CD4-positive, CD25-positive, alpha-beta regulatory T cell (primary cell): ENCODE measurements around the gene GIMAP2. TPM values are rescaled to one million over a fixed set of nuclear protein-coding genes. Genes with fewer than 3 reads are reported as not detected.

Experiments
- ATAC-seq, 2 donors: fragments of 150-1000 bp; cut with Tn5 transposase; one replicate each; pipeline ENCODE4 v1.10.0; 2021; ENCODE audit warnings: low read depth in 2 of 2, moderate number of reproducible peaks in 2 of 2, moderate library complexity in 1 of 2
- DNase-seq, 3 donors: peaks; one replicate each; pipeline versions ENCODE4 v3.0.0 to v3.0.0-alpha.2; 2012 to 2022; ENCODE audit warnings: mixed read lengths in 1 of 3
- H3K27ac ChIP-seq: one replicate; pipeline ENCODE4 v1.7.0; 2013; ENCODE audit warnings: mild to moderate bottlenecking, low read length; ENCODE audit not compliant: insufficient read depth, poor library complexity, severe bottlenecking
- H3K27me3 ChIP-seq: one replicate; pipeline ENCODE4 v1.7.0; 2013; ENCODE audit warnings: low read length; ENCODE audit not compliant: control insufficient read depth, insufficient read depth
- H3K36me3 ChIP-seq: one replicate; pipeline ENCODE4 v1.7.0; 2013; ENCODE audit warnings: mild to moderate bottlenecking, low read length, moderate library complexity; ENCODE audit not compliant: control insufficient read depth, insufficient read depth
- H3K4me1 ChIP-seq: 2 replicates; pipeline ENCODE4 v1.7.0; 2013; ENCODE audit warnings: mild to moderate bottlenecking, low read length; ENCODE audit not compliant: insufficient read depth, control insufficient read depth, poor library complexity, severe bottlenecking
- H3K4me3 ChIP-seq: one replicate; pipeline ENCODE4 v1.7.0; 2013; ENCODE audit warnings: low read depth, mild to moderate bottlenecking, low read length, moderate library complexity
- H3K9me3 ChIP-seq, 2 experiments: 1 replicate in 1 of 2; 2 replicates in 1 of 2; pipeline ENCODE4 v1.7.0; 2013; ENCODE audit warnings: low read length in 2 of 2, mild to moderate bottlenecking in 1 of 2, moderate library complexity in 1 of 2; ENCODE audit not compliant: control insufficient read depth in 2 of 2
- H3K27ac Mint-ChIP-seq, 3 donors: one replicate each; pipeline ENCODE4 v1.8.0; 2020 to 2022; ENCODE audit warnings: mild to moderate bottlenecking in 3 of 3, mixed read lengths in 3 of 3, moderate library complexity in 2 of 3
- H3K27me3 Mint-ChIP-seq: one replicate; pipeline ENCODE4 v1.8.0; 2022; ENCODE audit warnings: mild to moderate bottlenecking, mixed read lengths
- H3K36me3 Mint-ChIP-seq: one replicate; pipeline ENCODE4 v1.8.0; 2020; ENCODE audit warnings: mixed read lengths
- H3K4me1 Mint-ChIP-seq, 4 donors: one replicate each; pipeline ENCODE4 v1.8.0; 2020 to 2022; ENCODE audit warnings: mixed read lengths in 4 of 4, mild to moderate bottlenecking in 1 of 4
- H3K4me3 Mint-ChIP-seq, 4 donors: one replicate each; pipeline ENCODE4 v1.8.0; 2020 to 2022; ENCODE audit warnings: mild to moderate bottlenecking in 4 of 4, mixed read lengths in 4 of 4, moderate library complexity in 3 of 4
- H3K9me3 Mint-ChIP-seq, 7 donors: one replicate each; pipeline ENCODE4 v1.8.0; 2020 to 2022; ENCODE audit warnings: mixed read lengths in 7 of 7, mild to moderate bottlenecking in 3 of 7, moderate library complexity in 2 of 7
- polyA plus RNA-seq, 4 donors: library from polyadenylated mRNA; unstranded; fragments of 300-500 nt; fragmentation: Illumina TruSeq; gene quantifications; one replicate each; pipeline ENCODE4 v1.2.3, GENCODE V29; 2021
- total RNA-seq: library from RNA; stranded (reverse); gene quantifications from one replicate; pipeline ENCODE4 v1.2.3, GENCODE V29; 2022

GIMAP2 gene
- total and polyA plus RNA-seq, 5 donors from 2014 or later: 79.0 to 142 (median 95.1) TPM

GRCh38 chr7:150715738-150716137, 30.2 kb downstream of the GIMAP2 start:
- ATAC-seq (peak in 1 of 2 donors; percentile 28), DNase-seq (no peak)
- Histone ChIP-seq H3K27ac (peak overlapping the region; percentile 73), H3K27me3 (no peaks in the 10 kb centered on the region), H3K36me3 (peaks cover 24% of the 10 kb centered on the region), H3K4me1 (peaks cover 54% of the 10 kb centered on the region), H3K4me3 (peak overlapping the region; percentile 97), H3K9me3 (peaks cover 0 to 8% of the 10 kb centered on the region in 2 experiments)
- Mint-ChIP-seq H3K27me3 (no peaks in the 10 kb centered on the region), H3K4me3 (peak overlapping the region; percentile 99 to 100 (median 100)), H3K4me1 (peaks cover 10 to 65% (median 48%) of the 10 kb centered on the region in 4 donors), H3K27ac (peak overlapping the region; percentile 95 to 99 (median 97)), H3K36me3 (peaks cover 37% of the 10 kb centered on the region), H3K9me3 (peaks cover 0 to 25% (median 6%) of the 10 kb centered on the region in 7 donors)

- H3K4me1 ChIP-seq: peaks cover 59% of the 10 kb centered on the region
- Mint-ChIP-seq H3K9me3 (peaks cover 0 to 29% (median 6%) of the 10 kb centered on the region in 7 donors), H3K27me3 (no peaks in the 10 kb centered on the region), H3K4me1 (peaks cover 15 to 72% (median 54%) of the 10 kb centered on the region in 4 donors), H3K4me3 (peak within 1 kb of the TSS; percentile 99 to 100 (median 100)), H3K36me3 (peaks cover 44% of the 10 kb centered on the region), H3K27ac (peak within 1 kb of the TSS; percentile 95 to 99 (median 97))
- peaks cover 31% of the 10 kb centered on the region for H3K36me3 ChIP-seq
- H3K27ac ChIP-seq: peak within 1 kb of the TSS; percentile 73
- peak within 1 kb of the TSS; percentile 97 for H3K4me3 ChIP-seq
- no peaks in the 10 kb centered on the region for H3K27me3 ChIP-seq
- DNase-seq (peak; percentile 15 to 85 (median 67)), ATAC-seq (peak; percentile 82 to 84)
- peaks cover 0 to 8% of the 10 kb centered on the region in 2 experiments for H3K9me3 ChIP-seq
Observed at GRCh38 chr7:150716368-150716767, 30.9 kb downstream of the GIMAP2 start, which contains the start of gene GIMAP1. Gene GIMAP1, plus strand, starts transcription at chr7:150716613. Its CDS starts 2,435 bp downstream, at chr7:150719048.

- Histone ChIP-seq H3K9me3 (peaks cover 0 to 8% of the 10 kb centered on the region in 2 experiments), H3K4me1 (peaks cover 65% of the 10 kb centered on the region), H3K27ac (peak overlapping the region; percentile 73), H3K36me3 (peaks cover 36% of the 10 kb centered on the region), H3K4me3 (peak overlapping the region; percentile 97), H3K27me3 (no peaks in the 10 kb centered on the region)
- no peak for DNase-seq
- peaks cover 0 to 30% (median 6%) of the 10 kb centered on the region in 7 donors for H3K9me3 Mint-ChIP-seq
- no peaks in the 10 kb centered on the region for H3K27me3 Mint-ChIP-seq
- peak overlapping the region; percentile 95 to 99 (median 97) for H3K27ac Mint-ChIP-seq
- H3K4me1 Mint-ChIP-seq: peaks cover 17 to 77% (median 59%) of the 10 kb centered on the region in 4 donors
- H3K36me3 Mint-ChIP-seq: peaks cover 49% of the 10 kb centered on the region
- ATAC-seq: no peak
- H3K4me3 Mint-ChIP-seq: peak overlapping the region; percentile 99 to 100 (median 100)
Observed at GRCh38 chr7:150716939-150717338, 31.4 kb downstream of the GIMAP2 start.

GRCh38 chr7:150717814-150718420, 32.4 kb downstream of the GIMAP2 start:
- H3K27me3 ChIP-seq: no peaks in the 10 kb centered on the region
- ATAC-seq: no peak
- H3K4me1 ChIP-seq: peaks cover 74% of the 10 kb centered on the region
- H3K27ac ChIP-seq: peak overlapping the region; percentile 58
- Mint-ChIP-seq H3K9me3 (peaks cover 0 to 23% (median 5%) of the 10 kb centered on the region in 7 donors), H3K27me3 (no peaks in the 10 kb centered on the region), H3K36me3 (peaks cover 58% of the 10 kb centered on the region), H3K27ac (peak overlapping the region; percentile 95 to 99 (median 97)), H3K4me3 (peak overlapping the region; percentile 99 to 100 (median 100)), H3K4me1 (peaks cover 21 to 80% (median 60%) of the 10 kb centered on the region in 4 donors)
- peaks cover 46% of the 10 kb centered on the region for H3K36me3 ChIP-seq
- H3K4me3 ChIP-seq: peak overlapping the region; percentile 97
- H3K9me3 ChIP-seq: peaks cover 0 to 4% of the 10 kb centered on the region in 2 experiments
- no peak for DNase-seq

- peak overlapping the region; percentile 99 to 100 (median 100) for H3K4me3 Mint-ChIP-seq
Observed at GRCh38 chr7:150719436-150719835, 33.9 kb downstream of the GIMAP2 start.

GRCh38 chr7:150719960-150720891, 34.7 kb downstream of the GIMAP2 start:
- Mint-ChIP-seq H3K4me1 (peaks cover 35 to 76% (median 63%) of the 10 kb centered on the region in 4 donors), H3K27me3 (no peaks in the 10 kb centered on the region), H3K36me3 (peaks cover 77% of the 10 kb centered on the region), H3K9me3 (peaks cover 0 to 17% (median 3%) of the 10 kb centered on the region in 7 donors), H3K4me3 (peak overlapping the region; percentile 99 to 100 (median 100)), H3K27ac (peak overlapping the region; percentile 95 to 99 (median 97))
- Histone ChIP-seq H3K36me3 (peaks cover 63% of the 10 kb centered on the region), H3K4me1 (peaks cover 72% of the 10 kb centered on the region), H3K9me3 (no peaks in the 10 kb centered on the region), H3K27me3 (no peaks in the 10 kb centered on the region), H3K4me3 (peak overlapping the region; percentile 97), H3K27ac (peak overlapping the region; percentile 29)
- DNase-seq (no peak), ATAC-seq (no peak)

More at GRCh38 chr7:150719436-150719835, 33.9 kb downstream of the GIMAP2 start:
- no peak for ATAC-seq
- peaks cover 61% of the 10 kb centered on the region for H3K36me3 ChIP-seq
- Mint-ChIP-seq H3K9me3 (peaks cover 0 to 15% (median 0%) of the 10 kb centered on the region in 7 donors), H3K36me3 (peaks cover 73% of the 10 kb centered on the region), H3K27ac (peak overlapping the region; percentile 95 to 99 (median 97)), H3K4me1 (peaks cover 35 to 81% (median 67%) of the 10 kb centered on the region in 4 donors), H3K27me3 (no peaks in the 10 kb centered on the region)
- DNase-seq: no peak
- no peaks in the 10 kb centered on the region for H3K27me3 ChIP-seq
- H3K9me3 ChIP-seq: no peaks in the 10 kb centered on the region
- H3K27ac ChIP-seq: no peak overlapping the region
- H3K4me1 ChIP-seq: peaks cover 80% of the 10 kb centered on the region
- H3K4me3 ChIP-seq: peak overlapping the region; percentile 97

- no peaks in the 10 kb centered on the region for H3K27me3 ChIP-seq
- peak overlapping the region; percentile 53 for H3K4me3 ChIP-seq
- peaks cover 61% of the 10 kb centered on the region for H3K4me1 ChIP-seq
- Mint-ChIP-seq H3K9me3 (peaks cover under 1 to 31% (median 4%) of the 10 kb centered on the region in 7 donors), H3K27ac (peak overlapping the region; percentile 11 to 93 (median 84)), H3K4me3 (peak overlapping the region; percentile 52 to 84 (median 63)), H3K27me3 (no peaks in the 10 kb centered on the region), H3K4me1 (peaks cover 47 to 76% (median 61%) of the 10 kb centered on the region in 4 donors), H3K36me3 (peaks cover 82% of the 10 kb centered on the region)
- DNase-seq (no peak), ATAC-seq (no peak)
- H3K36me3 ChIP-seq: peaks cover 63% of the 10 kb centered on the region
- H3K27ac ChIP-seq: no peak overlapping the region
- peaks cover 0 to 6% of the 10 kb centered on the region in 2 experiments for H3K9me3 ChIP-seq
Observed at GRCh38 chr7:150721970-150722373, 36.5 kb downstream of the GIMAP2 start.
